Measurements from ENCODE around the gene MYO5B. TPM values are rescaled to one million over a fixed set of nuclear protein-coding genes. Genes with fewer than 3 reads are reported as not detected.

MYO5B gene
- total and polyA plus RNA-seq, 10 of the 15 experiments (the other 5 are each of a cell fraction or from before 2014, with no cell fraction given), result 2.5 to 4.5 (median 3.3) TPM

DNA sequence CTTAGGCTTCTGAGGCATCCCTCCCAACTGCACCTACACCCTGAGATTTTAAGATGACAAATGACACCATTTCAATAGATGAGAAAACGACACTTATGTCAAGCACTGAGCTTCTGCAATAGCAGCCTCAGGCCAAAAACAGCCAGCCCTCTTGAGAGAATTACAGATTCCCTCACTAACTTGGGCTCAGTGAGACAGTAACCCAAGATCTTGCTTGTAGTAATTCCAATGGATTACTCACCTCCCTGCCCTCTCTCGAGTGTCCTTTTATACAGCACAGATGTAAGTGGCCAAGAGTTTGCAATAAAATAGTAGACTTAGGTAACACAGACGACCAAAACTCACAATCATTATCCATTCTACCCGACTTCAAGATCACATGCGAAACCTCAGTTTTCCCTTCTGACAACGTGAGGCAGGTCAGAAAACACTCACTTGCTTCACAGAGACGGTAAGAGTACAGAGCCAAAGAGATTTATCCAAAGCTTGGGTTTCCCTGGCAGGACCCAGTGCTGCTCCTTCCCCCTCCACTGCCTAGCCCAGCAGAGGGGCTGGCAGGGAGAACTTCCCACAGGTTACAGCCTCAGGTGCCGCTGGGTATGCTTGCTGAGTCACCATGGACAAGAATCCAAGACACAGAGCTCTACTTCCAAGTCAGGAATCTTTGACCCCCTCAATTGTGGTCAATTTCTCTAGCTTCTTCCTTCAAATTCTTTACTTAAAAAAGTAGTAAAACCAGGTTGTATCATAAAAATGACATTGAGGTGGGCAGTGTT, 181.4 kb downstream of the MYO5B start (continued):
- TF ChIP-seq SUPT20H (IDR thresholded peaks at IDR 0.05; ENCODE audit: borderline replicate concordance, control insufficient read depth, low read depth, low read length) (no peak), PRDM15 (CRISPR knock-in tag; IDR thresholded peaks at IDR 0.05) (no peak), CBX5 (IDR thresholded peaks at IDR 0.05; ENCODE audit: low read depth) (no peak), SIN3A (IDR thresholded peaks at IDR 0.05; ENCODE audit: low read depth, low read length) (no peak), POLR2AphosphoS5 (IDR thresholded peaks at IDR 0.05; ENCODE audit: low read length) (no peak), SUZ12 (IDR thresholded peaks at IDR 0.05; ENCODE audit: unreplicated experiment) (no peak), POU2F2 (IDR thresholded peaks at IDR 0.05; ENCODE audit: borderline replicate concordance, low read depth, low read length) (no peak)
- TF ChIP-seq, protein P1, sequence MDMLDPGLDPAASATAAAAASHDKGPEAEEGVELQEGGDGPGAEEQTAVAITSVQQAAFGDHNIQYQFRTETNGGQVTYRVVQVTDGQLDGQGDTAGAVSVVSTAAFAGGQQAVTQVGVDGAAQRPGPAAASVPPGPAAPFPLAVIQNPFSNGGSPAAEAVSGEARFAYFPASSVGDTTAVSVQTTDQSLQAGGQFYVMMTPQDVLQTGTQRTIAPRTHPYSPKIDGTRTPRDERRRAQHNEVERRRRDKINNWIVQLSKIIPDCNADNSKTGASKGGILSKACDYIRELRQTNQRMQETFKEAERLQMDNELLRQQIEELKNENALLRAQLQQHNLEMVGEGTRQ (IDR thresholded peaks at IDR 0.05; ENCODE audit: borderline replicate concordance, low read depth, low read length), result no peak
